NCI-H2196 treated with DMSO at 0.1 percent for 48 hours (cell line): ENCODE measurements around the gene CPT1A.

ENCODE experiments used
- DNase-seq: peaks from one replicate; lab custom pipeline; 2025; ENCODE audit not compliant: unreplicated experiment; lab: John Stamatoyannopoulos, UW

The CPT1A gene

DNA sequence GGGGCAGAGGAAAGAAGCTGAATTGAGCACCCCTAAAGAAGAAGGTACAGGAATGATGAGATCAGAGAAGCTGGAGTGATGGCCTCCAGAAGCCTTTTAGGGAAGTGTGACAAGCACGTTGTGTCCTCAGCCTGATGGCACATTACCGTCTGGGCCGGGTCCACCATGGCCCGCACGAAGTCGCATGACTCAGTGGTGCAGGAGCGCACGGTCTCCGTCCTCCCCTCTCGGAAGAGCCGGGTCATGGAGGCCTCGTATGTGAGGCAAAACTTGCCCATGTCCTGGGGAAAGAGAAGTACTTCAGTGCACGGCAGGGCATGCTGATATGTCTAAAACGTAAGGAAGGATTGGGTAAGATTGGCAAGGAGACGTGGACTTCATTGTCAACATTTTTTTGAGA is 79.2 kb downstream of the CPT1A start:
- DNase-seq = no peak

DNA sequence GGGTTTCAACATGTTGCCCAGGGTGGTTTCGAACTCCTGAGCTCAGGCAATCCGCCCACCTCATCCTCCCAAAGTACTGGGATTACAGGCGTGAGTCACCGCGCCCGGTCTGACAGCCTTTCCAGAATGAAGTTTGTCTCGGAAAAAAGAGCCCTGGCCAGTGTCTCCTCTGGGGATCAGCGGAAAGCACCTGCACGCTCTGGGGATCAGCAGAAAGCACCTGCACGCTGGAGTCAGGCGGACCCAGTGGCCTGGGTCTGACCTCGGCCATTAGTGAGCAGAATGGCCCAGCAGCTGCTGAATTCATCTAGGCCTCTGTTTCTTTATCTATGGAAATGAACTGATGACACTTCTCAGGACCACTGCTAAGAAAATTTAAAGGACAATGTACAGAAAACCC is 79.9 kb downstream of the CPT1A start:
- DNase-seq = no peak

DNA sequence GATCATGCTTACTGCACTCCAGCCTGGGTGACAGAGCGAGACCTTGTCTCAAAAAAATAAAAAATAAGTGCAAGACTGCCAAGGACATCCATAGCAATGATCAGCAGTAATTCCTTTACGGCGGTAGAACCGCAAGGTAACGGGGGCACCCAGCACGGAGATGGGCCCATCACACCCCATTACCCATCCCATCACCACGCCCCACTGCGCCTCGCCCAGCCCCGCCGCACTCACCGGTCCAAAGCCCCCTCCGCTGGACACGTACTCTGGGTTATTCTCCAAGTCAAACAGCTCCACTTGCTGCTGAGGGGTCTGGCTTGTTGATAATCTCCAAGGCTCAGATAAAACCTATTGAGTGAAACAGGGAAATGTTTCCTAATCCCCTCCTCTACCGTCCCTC is 81.7 kb downstream of the CPT1A start:
- no peak for DNase-seq

DNA sequence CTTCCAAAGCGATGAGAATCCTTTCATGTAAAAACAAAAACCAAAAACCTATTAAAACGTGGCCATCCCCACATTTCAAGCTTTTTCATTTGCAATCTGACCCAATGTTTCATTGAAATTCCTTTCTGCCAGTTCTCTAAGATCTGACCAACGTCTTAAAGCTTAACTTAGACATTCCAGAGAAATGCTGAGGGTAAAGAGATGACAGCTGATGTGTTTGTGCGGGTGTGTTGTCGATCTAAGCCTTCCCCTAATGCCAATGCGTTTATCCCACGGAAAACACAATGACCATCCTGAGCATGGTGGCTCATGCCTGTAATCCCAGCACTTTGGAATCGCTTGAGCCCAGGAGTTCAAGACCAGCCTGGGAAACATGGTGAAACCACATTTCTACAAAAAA is 84.0 kb downstream of the CPT1A start:
- DNase-seq = no peak

DNA sequence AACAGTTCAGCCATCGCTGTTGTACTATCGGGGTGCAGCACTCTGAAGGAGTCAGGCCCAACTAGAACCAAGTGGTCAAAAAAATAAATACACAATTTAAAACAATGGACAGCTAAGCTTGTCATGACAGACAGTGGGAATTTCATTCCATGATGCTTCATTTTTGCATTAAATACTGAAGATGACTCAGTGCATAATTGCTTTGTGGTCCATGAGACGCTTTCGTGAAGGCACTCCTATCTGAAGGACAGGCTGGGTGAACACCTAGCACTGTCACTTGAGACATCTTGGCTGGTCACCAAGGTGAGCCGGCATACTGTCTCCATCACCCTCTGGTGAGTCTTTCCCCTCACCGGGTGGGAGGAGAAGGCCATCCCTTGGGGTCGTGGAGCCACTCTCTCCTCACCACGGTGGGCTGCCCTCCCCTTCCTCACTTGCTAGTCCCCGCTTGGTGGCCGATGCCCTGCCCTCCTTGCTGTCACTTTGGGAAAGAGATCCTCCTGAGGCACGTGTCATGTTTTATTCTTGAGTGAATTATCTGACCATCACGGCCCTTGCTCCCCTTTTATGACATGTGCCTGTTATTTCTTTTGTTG is 85.4 kb downstream of the CPT1A start:
- no peak for DNase-seq

DNA sequence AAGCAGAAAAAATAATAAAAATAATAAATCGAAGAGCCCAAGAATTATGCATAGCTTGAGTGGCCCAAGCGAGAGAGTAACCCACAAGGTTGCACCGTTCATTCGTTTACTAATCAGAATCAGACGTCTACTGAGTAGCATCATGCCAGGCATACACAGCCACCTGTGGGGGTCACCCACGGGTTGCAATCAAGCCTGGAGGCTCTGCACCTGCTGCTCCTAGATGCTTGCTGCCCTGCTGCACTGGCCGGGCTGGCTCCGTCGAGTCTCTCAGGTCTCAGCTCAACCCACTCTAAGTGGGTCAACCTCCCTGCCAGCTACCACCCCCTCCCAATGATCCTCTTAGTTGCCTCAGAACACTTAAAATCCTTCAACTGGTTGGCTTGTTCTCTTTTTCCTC is 88.4 kb downstream of the CPT1A start:
- DNase-seq = no peak

DNA sequence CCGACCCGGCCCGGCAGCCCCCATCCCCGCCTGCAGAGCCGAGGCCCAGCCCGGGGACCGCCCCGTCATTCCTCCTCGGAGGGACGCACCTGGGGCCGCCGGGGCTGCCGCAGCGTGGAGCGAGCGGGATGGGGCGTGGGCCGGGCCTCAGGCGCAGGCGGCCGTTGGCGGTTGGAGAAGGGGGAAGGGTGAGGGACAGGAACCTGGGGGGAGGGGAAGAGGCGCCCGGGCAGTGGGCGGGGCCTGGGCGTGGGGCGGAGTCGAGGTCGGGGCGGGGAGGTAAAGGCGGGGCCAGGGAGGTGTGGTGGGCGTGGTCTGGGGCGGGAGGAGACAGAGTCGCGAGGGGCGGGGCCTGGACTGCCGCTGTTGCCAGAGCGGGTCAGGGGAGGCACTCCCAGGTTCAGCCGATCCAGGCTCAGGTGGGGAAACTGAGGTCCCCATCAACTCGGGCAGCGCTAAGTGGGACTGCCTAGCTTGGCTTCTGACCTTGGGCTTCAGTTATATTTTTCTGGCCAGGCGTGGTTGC is 90.3 kb downstream of the CPT1A start, which contains the start of gene TESMIN:
TESMIN (minus strand) TSS at position 190 of the 526 bp plus-strand sequence. CDS start 860 bp downstream, outside the sequence.
- peak; percentile 78 for DNase-seq

DNA sequence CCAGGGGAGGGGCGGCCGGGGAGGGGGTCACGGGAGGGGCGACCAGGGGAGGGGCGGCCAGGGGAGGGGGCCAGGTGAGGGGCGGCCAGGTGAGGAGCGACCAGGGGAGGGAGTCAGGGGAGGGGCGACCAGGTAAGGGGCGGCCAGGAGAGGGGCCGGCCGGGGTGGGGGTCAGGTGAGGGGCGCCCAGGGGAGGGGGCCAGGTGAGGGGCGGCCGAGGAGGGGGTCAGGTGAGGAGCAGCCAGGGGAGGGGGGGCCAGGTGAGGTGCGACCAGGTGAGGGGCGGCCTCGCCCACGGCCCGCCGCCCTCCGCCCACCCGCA is 90.8 kb downstream of the CPT1A start:
- DNase-seq = no peak

DNA sequence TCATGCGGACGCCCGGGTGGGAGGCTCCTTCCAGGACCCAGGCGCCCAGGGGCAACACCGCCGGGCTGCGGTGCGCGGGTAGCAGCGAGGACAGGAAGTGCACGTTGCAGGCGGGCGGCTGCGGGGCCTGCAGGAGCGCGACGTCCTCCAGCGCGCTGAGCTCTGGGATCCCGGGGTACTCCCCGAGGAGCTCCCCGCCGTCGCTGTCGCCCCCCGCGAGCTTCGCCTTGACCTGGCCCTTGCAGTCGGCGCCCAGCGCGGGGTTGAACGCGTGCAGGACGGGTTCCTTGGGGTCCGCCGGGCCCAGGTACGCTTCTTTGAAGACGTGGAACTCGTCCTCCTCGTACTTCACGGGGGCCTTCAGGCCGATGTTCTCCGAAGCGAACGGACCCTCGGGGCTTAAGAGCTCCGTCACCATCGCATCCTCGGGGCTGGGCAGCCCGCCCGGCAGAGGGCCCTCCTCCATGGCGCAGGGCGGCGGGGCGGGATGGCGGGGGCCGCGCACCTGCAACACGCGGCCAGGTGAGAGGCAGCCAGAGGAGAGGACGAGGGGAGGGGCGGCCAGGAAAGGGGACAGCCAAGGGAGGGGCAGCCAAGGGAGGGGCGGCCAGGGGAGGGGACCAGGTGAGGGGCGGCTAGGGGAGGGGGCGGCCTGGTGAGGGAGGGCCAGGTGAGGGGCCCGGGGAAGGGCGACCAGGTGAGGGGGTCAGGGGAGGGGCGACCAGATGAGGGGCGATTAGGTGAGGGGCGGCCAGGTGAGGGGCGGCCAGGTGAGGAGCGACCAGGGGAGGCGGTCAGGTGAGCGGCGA is 91.3 kb downstream of the CPT1A start:
- no peak for DNase-seq

DNA sequence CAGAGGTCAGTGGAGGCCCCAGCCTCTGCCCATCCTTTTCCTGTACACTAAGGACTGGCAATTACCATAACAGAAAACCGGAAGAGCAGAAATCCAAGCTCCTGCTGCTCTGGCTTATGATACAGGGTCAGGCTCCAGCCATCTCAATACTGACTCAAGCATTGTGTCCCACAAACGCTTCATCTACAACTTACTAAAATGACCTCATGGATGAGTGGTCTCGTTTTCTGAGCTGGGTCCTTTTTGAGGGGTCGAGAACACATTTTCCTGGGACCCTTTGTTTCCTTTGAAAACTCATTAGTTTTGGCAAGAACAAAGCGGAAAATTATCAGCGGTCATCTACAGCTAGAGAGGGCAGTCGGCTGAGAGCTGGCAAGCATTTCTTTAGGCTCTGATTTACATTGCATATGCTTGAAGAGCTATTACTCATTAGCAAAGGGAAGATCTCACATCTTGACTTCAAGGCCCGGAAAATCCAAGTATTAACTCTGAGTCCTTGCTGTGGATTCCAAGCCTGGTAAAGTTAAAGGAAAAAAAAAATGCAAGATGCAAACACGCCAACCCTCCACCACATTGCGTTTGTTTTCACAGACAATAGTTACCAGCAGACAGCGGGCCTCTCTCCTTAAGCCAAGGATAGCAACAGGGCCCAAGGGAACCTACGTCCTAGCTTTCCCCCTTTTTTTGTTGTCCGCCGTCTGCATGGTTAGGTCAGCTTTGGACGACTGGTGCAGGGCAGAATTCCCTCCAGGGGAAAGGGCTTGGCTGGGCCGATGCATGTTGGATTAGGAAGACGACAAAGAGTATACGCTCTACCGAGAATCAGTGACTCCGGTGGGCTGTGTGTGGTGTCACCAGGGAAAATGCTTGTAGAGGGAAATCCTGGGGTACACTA is 92.2 kb downstream of the CPT1A start:
- DNase-seq = no peak

DNA sequence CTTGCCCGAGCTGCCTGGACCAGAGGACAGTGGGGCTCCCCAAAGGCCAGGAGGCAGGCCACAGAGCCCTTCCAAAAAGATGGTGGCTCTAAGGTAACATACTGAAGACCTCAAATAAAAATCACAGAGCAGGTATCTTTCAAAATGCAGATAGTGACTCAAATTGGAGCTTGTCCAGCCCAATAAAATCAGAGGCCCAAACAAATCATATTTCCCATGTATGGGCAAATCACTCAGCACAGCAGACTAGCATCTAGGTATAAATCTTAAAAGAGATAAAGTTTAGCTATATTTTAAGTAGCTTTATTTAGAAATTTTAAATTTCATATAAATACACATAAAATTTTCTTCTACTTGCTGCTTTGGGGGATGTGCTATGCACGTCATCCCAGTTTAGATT is 93.7 kb downstream of the CPT1A start:
- no peak for DNase-seq

DNA sequence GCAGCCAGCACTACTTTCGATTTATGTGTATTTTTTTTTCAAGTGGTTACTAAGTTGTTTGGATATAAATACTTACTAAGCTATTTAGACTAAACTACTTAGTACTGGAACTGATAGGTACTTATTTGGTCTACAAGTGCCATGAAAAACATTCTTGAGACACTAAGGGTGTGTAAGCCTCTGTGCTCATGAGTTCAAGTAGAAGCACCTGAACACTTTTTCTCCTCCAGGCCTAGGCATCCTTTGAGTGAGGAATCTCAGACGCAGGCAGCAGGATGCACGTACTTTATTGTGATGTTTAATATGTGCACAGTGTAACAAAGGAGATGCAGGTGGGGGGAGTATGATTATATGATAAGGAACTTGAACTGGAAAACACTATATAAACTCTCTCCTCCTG is 98.2 kb downstream of the CPT1A start:
- DNase-seq = no peak

DNA sequence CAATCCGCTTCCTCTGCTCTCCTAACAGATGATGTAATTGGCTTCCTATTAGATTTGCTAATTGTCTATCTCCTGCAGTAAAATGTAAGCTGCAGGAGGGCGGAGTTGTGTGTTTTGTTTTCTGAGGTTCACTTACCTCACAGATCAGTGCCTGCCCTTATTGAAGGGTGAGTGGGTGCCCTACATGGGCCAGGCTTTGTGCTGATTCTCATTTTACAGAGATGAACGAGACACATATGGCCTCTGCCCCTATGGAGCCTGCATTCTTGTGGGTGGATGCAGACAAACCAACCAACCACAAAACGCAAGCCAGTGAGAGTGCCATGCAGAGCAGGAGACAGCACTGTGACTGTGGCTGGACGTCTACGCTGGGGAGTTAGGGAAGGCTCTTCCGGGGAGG is 100.3 kb downstream of the CPT1A start:
- no peak for DNase-seq

DNA sequence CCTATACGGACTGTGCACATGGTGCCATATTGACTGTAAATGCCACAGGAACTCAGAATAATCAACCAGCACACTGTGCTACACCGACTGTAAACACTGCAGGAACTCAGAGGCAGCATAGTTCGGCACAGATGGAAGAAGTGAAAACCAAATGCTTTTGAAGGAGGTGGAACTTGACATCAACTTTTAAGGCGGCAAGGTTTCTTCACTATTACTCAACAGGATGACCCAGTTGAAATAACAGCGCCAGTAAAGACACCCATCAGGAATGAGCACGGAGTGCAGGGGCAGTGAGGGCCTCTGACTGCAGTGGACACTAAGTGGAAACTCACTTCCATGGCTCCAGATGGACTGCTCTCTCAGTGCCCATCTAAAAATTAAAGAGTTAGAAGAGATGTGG is 106.1 kb downstream of the CPT1A start:
- DNase-seq = no peak

DNA sequence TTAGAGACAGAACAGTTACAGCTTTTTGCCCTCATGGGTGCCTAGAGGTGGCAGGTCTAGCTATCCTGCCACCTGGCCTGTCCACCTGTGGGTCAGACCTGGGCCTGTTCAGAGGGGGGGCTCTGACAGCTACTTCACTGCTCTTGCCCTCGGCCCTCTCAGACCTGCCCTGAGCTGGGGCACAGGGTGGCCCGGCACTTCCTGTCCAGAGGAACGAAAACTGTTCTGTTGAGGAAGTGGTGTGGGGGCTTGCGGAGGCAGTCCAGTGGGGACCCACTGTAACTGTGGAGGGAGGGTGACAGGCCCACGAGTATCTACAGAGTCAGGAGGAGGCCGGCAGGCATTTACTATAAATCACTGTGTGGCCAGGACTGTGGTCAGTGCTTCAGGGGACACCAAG is 106.6 kb downstream of the CPT1A start:
- DNase-seq = no peak

DNA sequence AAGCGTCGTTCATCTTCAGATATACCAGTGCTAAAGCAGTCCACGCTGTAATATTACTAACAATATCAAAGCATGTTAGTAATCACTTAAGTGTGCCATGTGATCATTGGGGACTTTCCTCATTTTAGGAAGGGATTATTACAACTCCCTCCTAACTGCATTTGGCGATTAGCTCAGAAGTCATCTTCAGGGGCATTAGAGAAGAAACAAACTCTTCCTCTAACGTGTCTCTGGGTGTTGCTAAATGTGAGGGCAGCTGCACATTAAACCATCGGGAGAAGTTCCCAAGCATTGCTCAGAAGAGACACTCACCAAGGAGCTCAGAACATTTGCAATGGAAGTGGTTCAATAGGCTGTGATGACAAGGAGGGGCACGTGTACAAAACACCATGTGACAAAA is 107.6 kb downstream of the CPT1A start:
- no peak for DNase-seq

DNA sequence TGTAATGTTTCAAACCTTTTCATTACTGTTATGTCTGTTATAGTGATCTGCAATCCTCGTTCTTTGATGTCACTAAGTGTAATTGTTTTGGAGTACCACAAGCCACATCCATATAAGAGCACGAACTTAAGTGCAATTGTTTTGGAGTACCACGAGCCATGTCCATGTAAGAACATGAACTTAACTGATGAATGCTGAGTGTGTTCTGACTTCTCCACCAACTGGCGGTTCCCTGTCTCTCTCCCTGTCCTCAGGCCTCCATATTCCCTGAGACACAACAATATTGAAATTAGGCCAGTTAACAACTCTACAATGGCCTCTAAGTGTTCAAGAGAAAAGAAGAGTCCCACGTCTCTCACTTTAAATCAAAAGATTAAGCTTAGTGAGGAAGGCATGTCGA is 113.9 kb downstream of the CPT1A start:
- no peak for DNase-seq

DNA sequence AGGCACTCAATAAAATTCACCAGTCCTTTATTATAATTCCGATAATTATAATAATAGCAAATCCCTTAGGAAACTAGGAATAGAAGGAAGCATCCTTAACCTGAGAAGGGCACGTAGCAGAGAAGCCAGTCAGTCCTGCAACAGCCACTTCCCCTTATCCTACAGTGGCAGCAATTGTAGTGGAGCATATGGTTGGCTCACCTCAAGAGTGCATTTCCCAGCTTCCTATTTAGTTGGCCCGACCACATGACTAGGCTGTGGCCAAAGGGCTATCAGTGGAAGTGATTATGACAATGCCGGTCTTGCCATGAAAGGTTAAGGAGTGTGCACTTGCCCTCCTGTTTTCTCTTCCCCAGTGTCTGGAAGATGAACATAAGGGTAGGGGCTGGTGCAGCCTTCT is 117.4 kb downstream of the CPT1A start:
- no peak for DNase-seq

DNA sequence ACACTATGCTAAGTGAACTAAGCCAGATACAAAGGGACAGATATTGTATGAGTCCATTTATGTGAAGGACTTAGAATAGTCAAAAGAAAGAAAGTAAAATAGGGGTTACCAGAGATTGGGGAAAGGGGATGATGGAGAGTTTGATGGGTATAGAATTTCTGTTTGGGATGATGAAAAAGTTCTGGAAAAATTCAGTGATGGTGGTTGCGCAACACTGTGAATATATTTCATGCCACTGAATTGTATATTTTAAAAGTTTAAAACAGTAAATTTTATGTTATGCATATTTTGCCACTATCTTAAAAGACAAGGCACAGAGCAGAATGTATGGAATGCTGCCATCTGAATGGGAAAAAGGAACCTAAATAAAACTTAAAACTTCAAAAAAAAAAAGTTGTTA is 119.6 kb downstream of the CPT1A start:
- no peak for DNase-seq

DNA sequence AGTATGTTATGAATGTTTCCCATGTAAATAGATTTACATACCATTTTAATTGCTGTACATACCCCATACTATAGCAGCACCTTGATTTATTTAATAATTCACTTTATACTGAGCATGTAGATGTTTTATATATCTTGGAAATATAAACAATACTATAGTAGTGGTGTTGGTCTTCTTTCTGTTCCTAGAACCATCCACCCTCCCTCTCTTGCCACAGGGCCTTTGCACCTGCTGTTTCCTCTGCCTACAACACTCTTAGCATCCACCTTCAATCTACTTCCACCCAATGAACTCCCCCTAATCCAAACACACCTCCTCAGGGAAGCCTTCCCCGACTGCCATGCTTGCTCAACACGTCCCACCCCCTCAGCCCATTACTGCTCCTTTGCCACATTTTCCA is 120.6 kb downstream of the CPT1A start:
- no peak for DNase-seq

DNA sequence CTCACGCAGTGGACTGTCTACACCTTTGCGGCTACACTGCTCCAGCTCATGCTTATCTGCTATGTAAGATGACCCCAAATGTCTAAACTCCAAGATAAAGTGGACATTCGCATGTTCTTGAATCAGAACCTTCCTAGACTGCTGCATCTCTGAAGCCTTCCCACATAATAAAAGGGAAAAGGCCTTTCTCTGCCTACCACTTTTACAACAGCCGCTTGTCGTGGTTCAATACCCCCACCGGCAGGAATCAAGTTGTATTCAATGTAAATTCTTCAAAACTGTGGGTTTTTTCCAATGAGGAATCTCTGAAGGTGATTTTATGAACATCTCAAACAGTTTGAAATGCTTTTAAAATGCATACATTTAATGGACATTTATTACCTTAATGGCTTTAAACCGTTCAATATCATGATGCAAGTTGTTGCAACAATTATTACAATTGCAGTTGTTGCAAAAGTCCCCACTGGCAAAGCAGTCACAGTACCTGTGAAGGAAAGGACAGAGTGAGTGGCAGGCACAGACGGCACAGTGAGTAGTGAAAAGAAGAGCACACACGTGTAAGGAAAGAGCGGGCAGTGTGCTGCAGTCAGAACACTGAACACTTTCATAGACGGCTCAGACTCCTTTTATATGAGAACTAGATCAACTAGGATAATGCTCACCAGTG is 126.1 kb downstream of the CPT1A start:
- no peak for DNase-seq
